ENCODE measurements around the gene ARPP19.
A peak's percentile ranks its signal among the peaks of the same experiment; 100 is the strongest.
"Not testable (repeated sequence)": the region's sequence is repeated elsewhere in the genome, so short reads cannot be mapped to it uniquely, and the experiment has no call there.

ARPP19 gene

GRCh38 chr15:52551762-52552161, 17.1 kb downstream of the ARPP19 start:
- no peak for DNase-seq (ENCODE audit: low read depth in 2 of 2, low spot score in 1 of 2)

- DNase-seq (ENCODE audit: low read depth in 2 of 2, low spot score in 1 of 2), result not testable (repeated sequence)
Measured at GRCh38 chr15:52551186-52551585, 17.6 kb downstream of the ARPP19 start.

GRCh38 chr15:52546031-52546751, 22.6 kb downstream of the ARPP19 start:
- DNase-seq (ENCODE audit: low read depth in 2 of 2, low spot score in 1 of 2), result no peak

- DNase-seq (ENCODE audit: low read depth in 2 of 2, low spot score in 1 of 2), result no peak
Measured at GRCh38 chr15:52540374-52541012, 28.3 kb downstream of the ARPP19 start.

- no peak for DNase-seq (ENCODE audit: low read depth in 2 of 2, low spot score in 1 of 2)
Measured at GRCh38 chr15:52537459-52537858, 31.4 kb downstream of the ARPP19 start.

- no peak for DNase-seq (ENCODE audit: low read depth in 2 of 2, low spot score in 1 of 2)
Measured at GRCh38 chr15:52532427-52532826, 36.4 kb downstream of the ARPP19 start.

- DNase-seq (ENCODE audit: low read depth in 2 of 2, low spot score in 1 of 2), result no peak
Measured at GRCh38 chr15:52529940-52530339, 38.9 kb downstream of the ARPP19 start.

- no peak for DNase-seq (ENCODE audit: low read depth in 2 of 2, low spot score in 1 of 2)
Measured at GRCh38 chr15:52529341-52529924, 39.4 kb downstream of the ARPP19 start.

- DNase-seq (ENCODE audit: low read depth in 2 of 2, low spot score in 1 of 2), result peak; percentile 52 to 66
Measured at GRCh38 chr15:52528564-52529340, 40.1 kb downstream of the ARPP19 start, which contains the start of gene MYO5A. Gene MYO5A, minus strand, starts transcription at chr15:52528880. Its CDS starts 74 bp downstream, at chr15:52528806.

- no peak for DNase-seq (ENCODE audit: low read depth in 2 of 2, low spot score in 1 of 2)
Measured at GRCh38 chr15:52527911-52528563, 40.8 kb downstream of the ARPP19 start.

GRCh38 chr15:52527196-52527910, 41.5 kb downstream of the ARPP19 start:
- DNase-seq (ENCODE audit: low read depth in 2 of 2, low spot score in 1 of 2), result no peak

- DNase-seq (ENCODE audit: low read depth in 2 of 2, low spot score in 1 of 2), result no peak
Measured at GRCh38 chr15:52524223-52525136, 44.4 kb downstream of the ARPP19 start.

- DNase-seq (ENCODE audit: low read depth in 2 of 2, low spot score in 1 of 2), result no peak
Measured at GRCh38 chr15:52523647-52524046, 45.2 kb downstream of the ARPP19 start.

GRCh38 chr15:52523192-52523591, 45.6 kb downstream of the ARPP19 start:
- DNase-seq (ENCODE audit: low read depth in 2 of 2, low spot score in 1 of 2), result no peak

- DNase-seq (ENCODE audit: low read depth in 2 of 2, low spot score in 1 of 2), result no peak
Measured at GRCh38 chr15:52521682-52522081, 47.1 kb downstream of the ARPP19 start.

- DNase-seq (ENCODE audit: low read depth in 2 of 2, low spot score in 1 of 2), result no peak
Measured at GRCh38 chr15:52520421-52520820, 48.4 kb downstream of the ARPP19 start.

GRCh38 chr15:52518487-52519371, 50.1 kb downstream of the ARPP19 start:
- DNase-seq (ENCODE audit: low read depth in 2 of 2, low spot score in 1 of 2), result no peak

GRCh38 chr15:52517014-52517413, 51.8 kb downstream of the ARPP19 start:
- DNase-seq (ENCODE audit: low read depth in 2 of 2, low spot score in 1 of 2), result no peak
